Right lobe of liver (tissue), 6 donors: ENCODE results near the gene UBE4B. TPM values are rescaled to one million over a fixed set of nuclear protein-coding genes. Genes with fewer than 3 reads are reported as not detected.

Source experiments
- ATAC-seq, 4 donors: fragments of 200-7000 bp; cut with Tn5 transposase; one replicate each; pipeline ENCODE4 v1.9.1; 2020; ENCODE audit warnings: mild to moderate bottlenecking in 4 of 4, moderate library complexity in 4 of 4
- DNase-seq, 3 donors: peaks; one replicate each; pipeline ENCODE4 v3.0.0-alpha.2; 2020
- H3K27ac ChIP-seq, 3 donors: fragments of 200-600 bp; one replicate each; pipeline ENCODE4 v1.8.0; 2022
- H3K27me3 ChIP-seq, 2 donors: fragments of 200-600 bp; one replicate each; pipeline ENCODE4 v1.8.0; 2022
- H3K36me3 ChIP-seq, 4 donors: fragments of 200-600 bp; sonication (generic) in 1 of 4; one replicate each; pipeline versions ENCODE4 v1.5.1 to v1.8.0; 2017 to 2022; ENCODE audit warnings: control low read depth in 1 of 4
- H3K4me1 ChIP-seq, 4 donors: fragments of 200-600 bp; sonication (generic) in 1 of 4; one replicate each; pipeline versions ENCODE4 v1.5.1 to v1.8.0; 2017 to 2022; ENCODE audit warnings: control low read depth in 1 of 4
- H3K4me3 ChIP-seq, 3 donors: fragments of 200-600 bp; one replicate each; pipeline ENCODE4 v1.8.0; 2022
- H3K9me3 ChIP-seq, 4 donors: fragments of 200-600 bp; sonication (generic) in 1 of 4; one replicate each; pipeline versions ENCODE4 v1.5.1 to v1.8.0; 2017 to 2022; ENCODE audit warnings: control low read depth in 1 of 4
- CTCF ChIP-seq, 4 donors: fragments of 200-600 bp in 3 of 4; fragments of 450-650 bp in 1 of 4; IDR thresholded peaks; one replicate each; pipeline versions ENCODE4 v1.5.1 to v1.8.0; 2016 to 2022; ENCODE audit warnings: antibody characterized with exemption in 4 of 4, mild to moderate bottlenecking in 2 of 4
- POLR2A ChIP-seq: fragments of 450-650 bp; IDR thresholded peaks from one replicate; pipeline ENCODE4 v1.6.1; 2017; ENCODE audit warnings: antibody characterized with exemption, mild to moderate bottlenecking
- WGBS: methylation state at CpG from one replicate; pipeline ENCODE4 v1.1.6; 2018; ENCODE audit warnings: low coverage, low lambda C conversion rate; ENCODE audit not compliant: insufficient coverage; ENCODE audit errors: missing lambda C conversion rate; 5-methylcytosine and 5-hydroxymethylcytosine counted together
- intact Hi-C, 2 donors: fragments of 100-400 bp; cut with DNase I; formaldehyde crosslinking; loops; one replicate each; pipeline versions ENCODE4 v1.11.2 to v1.14.1; 2022
- total RNA-seq, 6 experiments: library from RNA; depleted of rRNA in 2 of 6; stranded (reverse); fragments of >200 nt in 2 of 6; fragmentation: NEBNext Ultra II Directional in 3 of 6; extraction: Animal tissue kit (Norgen Biotek cat#: 25700) in 3 of 6; gene quantifications; one replicate each; pipeline versions ENCODE4 v1.1.0 to v1.2.4, GENCODE V29; 2016 to 2023
- donor health status: DM: no; HTN: yes; CAD: no.
- donor health status: DM: no; HTN: no; CAD: no.
- donor health status: DM: no; HTN: no; CAD: no.
- donor health status: DM: no; HTN: yes; CAD: no.
- donor health status: DM: no; HTN: yes; CAD: no.

Gene UBE4B
- total RNA-seq, 6 experiments from 2014 or later, result 11.4 to 27.9 (median 22.6) TPM

- Histone ChIP-seq H3K4me3 (peak within 1 kb of the TSS; percentile 78 to 89 (median 88)), H3K9me3 (no peaks in the 10 kb centered on the region), H3K27ac (peak within 1 kb of the TSS; percentile 91 to 96 (median 95)), H3K4me1 (peaks cover 0 to 18% (median 8%) of the 10 kb centered on the region in 4 donors), H3K36me3 (no peaks in the 10 kb centered on the region), H3K27me3 (no peaks in the 10 kb centered on the region)
- WGBS, result under 1% methylated on average over 22 of the region's 107 CpGs
- intact Hi-C loops, result loop anchor here (10.0 kb wide), 1 partner anchor 125 kb away; no protein-coding TSS in a partner anchor
- DNase-seq (peak; percentile 99 to 100 (median 99)), ATAC-seq (peak; percentile 91 to 98 (median 96))
- TF ChIP-seq POLR2A, result peak; percentile 99
- peak; percentile 96 to 99 (median 98) for TF ChIP-seq CTCF (IDR thresholded peaks at IDR 0.05)
Measured at GRCh38 chr1:10209905-10210810, 177.4 kb downstream of the UBE4B start, which contains the start of gene KIF1B. Gene KIF1B (plus strand): TSS chr1:10210570. CDS start chr1:10232329, 21,759 bp downstream.

- Histone ChIP-seq H3K4me3 (peak overlapping the region; percentile 78 to 89 (median 88)), H3K4me1 (peaks cover 0 to 25% (median 8%) of the 10 kb centered on the region in 4 donors), H3K9me3 (no peaks in the 10 kb centered on the region), H3K27ac (peak overlapping the region; percentile 91 to 96 (median 95)), H3K36me3 (no peaks in the 10 kb centered on the region), H3K27me3 (no peaks in the 10 kb centered on the region)
- peak; percentile 64 for TF ChIP-seq POLR2A
- TF ChIP-seq CTCF (IDR thresholded peaks at IDR 0.05), result no peak
- 6% methylated on average over 23 of the region's 69 CpGs for WGBS
- DNase-seq, result peak; percentile 93 to 96 (median 93)
- peak; percentile 68 to 74 (median 70) for ATAC-seq
- intact Hi-C loops, result no loop called here
Measured at GRCh38 chr1:10210841-10211804, 178.4 kb downstream of the UBE4B start.

GRCh38 chr1:10211805-10212410 lies 179.2 kb downstream of the UBE4B start:
- intact Hi-C loops, result no loop called here
- peaks cover 0 to 31% (median 8%) of the 10 kb centered on the region in 4 donors for H3K4me1 ChIP-seq
- peak overlapping the region; percentile 78 to 89 (median 88) for H3K4me3 ChIP-seq
- ATAC-seq (no peak), DNase-seq (peak in 1 of 3 donors; percentile 45)
- WGBS, result 35% methylated on average over 10 of the region's 11 CpGs
- H3K27ac ChIP-seq, result peak overlapping the region; percentile 91 to 96 (median 95)
- no peaks in the 10 kb centered on the region for H3K27me3 ChIP-seq
- no peaks in the 10 kb centered on the region for H3K9me3 ChIP-seq
- TF ChIP-seq CTCF (IDR thresholded peaks at IDR 0.05) (no peak), POLR2A (no peak)
- no peaks in the 10 kb centered on the region for H3K36me3 ChIP-seq

- ATAC-seq (no peak), DNase-seq (peak in 1 of 3 donors; percentile 17)
- 100% methylated on average over 1 of the region's 1 CpG for WGBS
- H3K27ac ChIP-seq, result peak overlapping the region in 1 of 3 donors; percentile 24
- peaks cover 0 to 31% (median 8%) of the 10 kb centered on the region in 4 donors for H3K4me1 ChIP-seq
- TF ChIP-seq POLR2A, result no peak
- TF ChIP-seq CTCF (IDR thresholded peaks at IDR 0.05), result no peak
- no peaks in the 10 kb centered on the region for H3K9me3 ChIP-seq
- no peak overlapping the region for H3K4me3 ChIP-seq
- intact Hi-C loops, result no loop called here
- H3K36me3 ChIP-seq, result no peaks in the 10 kb centered on the region
- no peaks in the 10 kb centered on the region for H3K27me3 ChIP-seq
Measured at GRCh38 chr1:10212476-10212875, 179.7 kb downstream of the UBE4B start.
